ENCODE results near the gene SOWAHD. TPM values are rescaled to one million over a fixed set of nuclear protein-coding genes. Genes with fewer than 3 reads are reported as not detected.

Gene SOWAHD
- total RNA-seq, 1 donor, result 0.72 TPM

- Histone ChIP-seq H3K4me1 (ENCODE audit: insufficient read depth, low read length) (peaks cover 4% of the 10 kb centered on the region), H4K20me1 (ENCODE audit: insufficient read depth, low read length) (no peaks in the 10 kb centered on the region), H3K27ac (ENCODE audit: low read depth, low read length) (no peak overlapping the region), H3K4me2 (ENCODE audit: insufficient read depth, low read length) (no peak overlapping the region), H3K79me2 (ENCODE audit: insufficient read depth, low read length) (no peaks in the 10 kb centered on the region), H3K4me3 (ENCODE audit: insufficient read depth, low read length) (no peak overlapping the region), H3K36me3 (ENCODE audit: insufficient read depth, low read length) (no peaks in the 10 kb centered on the region), H2AFZ (ENCODE audit: low read length) (no peak overlapping the region), H3K9me3 (ENCODE audit: low read depth, low read length) (no peaks in the 10 kb centered on the region), H3K27me3 (ENCODE audit: insufficient read depth, low read length) (no peaks in the 10 kb centered on the region)
- TF ChIP-seq, protein P1, sequence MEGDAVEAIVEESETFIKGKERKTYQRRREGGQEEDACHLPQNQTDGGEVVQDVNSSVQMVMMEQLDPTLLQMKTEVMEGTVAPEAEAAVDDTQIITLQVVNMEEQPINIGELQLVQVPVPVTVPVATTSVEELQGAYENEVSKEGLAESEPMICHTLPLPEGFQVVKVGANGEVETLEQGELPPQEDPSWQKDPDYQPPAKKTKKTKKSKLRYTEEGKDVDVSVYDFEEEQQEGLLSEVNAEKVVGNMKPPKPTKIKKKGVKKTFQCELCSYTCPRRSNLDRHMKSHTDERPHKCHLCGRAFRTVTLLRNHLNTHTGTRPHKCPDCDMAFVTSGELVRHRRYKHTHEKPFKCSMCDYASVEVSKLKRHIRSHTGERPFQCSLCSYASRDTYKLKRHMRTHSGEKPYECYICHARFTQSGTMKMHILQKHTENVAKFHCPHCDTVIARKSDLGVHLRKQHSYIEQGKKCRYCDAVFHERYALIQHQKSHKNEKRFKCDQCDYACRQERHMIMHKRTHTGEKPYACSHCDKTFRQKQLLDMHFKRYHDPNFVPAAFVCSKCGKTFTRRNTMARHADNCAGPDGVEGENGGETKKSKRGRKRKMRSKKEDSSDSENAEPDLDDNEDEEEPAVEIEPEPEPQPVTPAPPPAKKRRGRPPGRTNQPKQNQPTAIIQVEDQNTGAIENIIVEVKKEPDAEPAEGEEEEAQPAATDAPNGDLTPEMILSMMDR (IDR thresholded peaks at IDR 0.05; ENCODE audit: extremely low read depth, low read depth, low read length), result no peak
- peak; percentile 37 for DNase-seq (ENCODE audit: insufficient read length, low spot score, missing footprints)
These were observed 23.5 kb upstream of the SOWAHD start for GRCh38 chrX:119734897-119735339.

DNA sequence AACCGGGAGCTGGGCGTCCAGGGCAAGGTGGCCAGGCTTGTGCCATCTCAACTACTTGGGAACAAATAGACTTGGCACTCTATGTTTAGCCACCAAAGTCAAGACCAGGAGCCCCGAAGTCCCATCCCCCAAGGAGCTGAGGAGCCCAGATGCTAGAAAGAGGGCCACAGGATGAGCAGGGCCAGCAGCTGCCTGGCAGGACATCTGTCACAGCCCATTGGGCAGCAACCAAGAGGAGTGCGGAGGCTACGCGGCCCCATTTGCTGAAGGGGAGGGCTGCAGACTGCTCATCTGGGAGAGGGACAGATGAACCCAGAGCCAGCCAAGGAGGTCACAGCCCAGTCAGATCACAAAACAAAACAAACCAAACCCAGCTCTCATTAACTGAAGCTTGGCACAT, 22.9 kb upstream of the SOWAHD start:
- Histone ChIP-seq H3K9me3 (ENCODE audit: low read depth, low read length) (no peaks in the 10 kb centered on the region), H3K27ac (ENCODE audit: low read depth, low read length) (no peak overlapping the region), H2AFZ (ENCODE audit: low read length) (no peak overlapping the region), H3K4me2 (ENCODE audit: insufficient read depth, low read length) (no peak overlapping the region), H3K27me3 (ENCODE audit: insufficient read depth, low read length) (no peaks in the 10 kb centered on the region), H3K36me3 (ENCODE audit: insufficient read depth, low read length) (no peaks in the 10 kb centered on the region), H3K4me1 (ENCODE audit: insufficient read depth, low read length) (peaks cover 4% of the 10 kb centered on the region), H4K20me1 (ENCODE audit: insufficient read depth, low read length) (no peaks in the 10 kb centered on the region), H3K4me3 (ENCODE audit: insufficient read depth, low read length) (no peak overlapping the region), H3K79me2 (ENCODE audit: insufficient read depth, low read length) (no peaks in the 10 kb centered on the region)
- DNase-seq (ENCODE audit: insufficient read length, low spot score, missing footprints), result peak; percentile 73
- TF ChIP-seq, protein P1 (IDR thresholded peaks at IDR 0.05; ENCODE audit: extremely low read depth, low read depth, low read length), result no peak

GRCh38 chrX:119736206-119736764, 22.1 kb upstream of the SOWAHD start:
- Histone ChIP-seq H4K20me1 (ENCODE audit: insufficient read depth, low read length) (no peaks in the 10 kb centered on the region), H3K79me2 (ENCODE audit: insufficient read depth, low read length) (no peaks in the 10 kb centered on the region), H3K4me1 (ENCODE audit: insufficient read depth, low read length) (peaks cover 4% of the 10 kb centered on the region), H2AFZ (ENCODE audit: low read length) (no peak overlapping the region), H3K9me3 (ENCODE audit: low read depth, low read length) (no peaks in the 10 kb centered on the region), H3K4me3 (ENCODE audit: insufficient read depth, low read length) (no peak overlapping the region), H3K36me3 (ENCODE audit: insufficient read depth, low read length) (no peaks in the 10 kb centered on the region), H3K27ac (ENCODE audit: low read depth, low read length) (no peak overlapping the region), H3K27me3 (ENCODE audit: insufficient read depth, low read length) (no peaks in the 10 kb centered on the region), H3K4me2 (ENCODE audit: insufficient read depth, low read length) (no peak overlapping the region)
- no peak for DNase-seq (ENCODE audit: insufficient read length, low spot score, missing footprints)
- TF ChIP-seq, protein P1 (IDR thresholded peaks at IDR 0.05; ENCODE audit: extremely low read depth, low read depth, low read length), result no peak

DNA sequence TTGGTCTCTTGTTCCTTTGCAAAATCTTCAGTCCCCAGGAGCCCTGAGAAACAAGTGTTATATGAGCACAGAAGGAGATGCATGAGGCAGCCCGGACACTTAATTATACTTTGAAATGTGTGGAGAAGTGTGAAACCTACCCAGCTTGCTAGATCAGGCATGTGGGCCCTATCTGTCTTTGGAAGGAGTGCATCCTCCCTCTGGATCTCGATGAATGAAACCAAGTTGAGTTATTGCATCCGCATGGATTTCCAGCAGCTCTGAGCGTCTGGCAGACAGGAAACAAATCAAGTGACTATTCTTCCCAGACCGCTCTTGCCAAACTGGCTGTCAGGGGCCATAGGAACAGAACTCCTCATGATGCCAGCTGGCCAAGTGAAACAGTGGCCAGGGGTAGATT, 19.6 kb upstream of the SOWAHD start:
- H3K79me2 ChIP-seq (ENCODE audit: insufficient read depth, low read length), result no peaks in the 10 kb centered on the region
- no peak overlapping the region for H2AFZ ChIP-seq (ENCODE audit: low read length)
- H4K20me1 ChIP-seq (ENCODE audit: insufficient read depth, low read length), result no peaks in the 10 kb centered on the region
- no peaks in the 10 kb centered on the region for H3K27me3 ChIP-seq (ENCODE audit: insufficient read depth, low read length)
- TF ChIP-seq, protein P1 (IDR thresholded peaks at IDR 0.05; ENCODE audit: extremely low read depth, low read depth, low read length), result no peak
- H3K9me3 ChIP-seq (ENCODE audit: low read depth, low read length), result no peaks in the 10 kb centered on the region
- no peaks in the 10 kb centered on the region for H3K36me3 ChIP-seq (ENCODE audit: insufficient read depth, low read length)
- H3K4me2 ChIP-seq (ENCODE audit: insufficient read depth, low read length), result no peak overlapping the region
- peak; percentile 80 for DNase-seq (ENCODE audit: insufficient read length, low spot score, missing footprints)
- H3K4me1 ChIP-seq (ENCODE audit: insufficient read depth, low read length), result peaks cover 4% of the 10 kb centered on the region
- no peak overlapping the region for H3K4me3 ChIP-seq (ENCODE audit: insufficient read depth, low read length)
- H3K27ac ChIP-seq (ENCODE audit: low read depth, low read length), result no peak overlapping the region

Measured in osteoblast (primary cell).